ENCODE results near the gene NAIF1.
"Not testable (repeated sequence)": the region's sequence is repeated elsewhere in the genome, so short reads cannot be mapped to it uniquely, and the experiment has no call there.

The NAIF1 gene

DNA sequence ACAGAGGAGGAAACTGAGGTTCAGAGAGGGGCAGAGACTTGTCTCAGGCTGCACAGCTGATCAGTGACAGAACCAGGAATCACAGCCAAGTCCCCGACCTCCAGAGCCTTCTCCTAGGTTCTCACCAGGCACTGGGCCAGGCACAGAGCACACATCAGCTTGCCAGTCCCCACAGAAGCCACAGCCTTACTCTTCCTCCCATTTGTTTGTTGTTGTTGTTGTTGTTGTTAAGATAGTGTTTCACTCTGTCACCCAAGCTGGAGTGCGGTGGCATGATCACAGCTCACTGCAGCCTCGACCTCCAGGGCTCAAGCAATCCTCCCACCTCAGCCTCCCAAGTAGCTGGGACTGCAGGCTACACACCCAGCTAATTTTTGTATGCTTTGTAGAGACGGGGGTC is 41.4 kb downstream of the NAIF1 start:
- no peak for DNase-seq

DNA sequence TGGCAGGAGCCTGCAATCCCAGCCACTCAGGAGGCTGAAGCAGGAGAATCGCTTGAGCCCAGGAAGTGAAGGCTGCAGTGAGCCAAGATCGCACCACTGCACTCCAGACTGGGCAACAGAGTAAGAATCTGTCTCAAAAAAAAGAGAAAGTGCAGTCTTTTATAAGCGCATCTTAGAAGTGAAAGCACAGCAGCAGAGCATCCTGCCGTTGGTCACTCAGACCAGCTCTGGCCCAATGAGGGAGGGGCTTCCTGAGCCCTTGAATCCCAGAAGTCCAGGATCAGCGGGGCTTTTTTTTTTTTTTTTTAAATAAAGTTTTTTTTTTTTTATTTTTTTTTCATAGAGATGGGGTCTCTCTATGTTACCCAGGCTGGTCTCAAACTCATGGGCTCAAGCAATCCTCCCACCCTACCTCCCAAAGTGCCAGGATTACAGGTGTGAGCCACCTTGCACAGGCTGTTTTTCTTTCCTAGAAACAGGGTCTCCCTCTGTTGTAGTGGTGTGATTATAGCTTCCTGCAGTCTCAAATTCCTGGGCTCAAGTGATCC is 42.3 kb downstream of the NAIF1 start:
- DNase-seq, result no peak

DNA sequence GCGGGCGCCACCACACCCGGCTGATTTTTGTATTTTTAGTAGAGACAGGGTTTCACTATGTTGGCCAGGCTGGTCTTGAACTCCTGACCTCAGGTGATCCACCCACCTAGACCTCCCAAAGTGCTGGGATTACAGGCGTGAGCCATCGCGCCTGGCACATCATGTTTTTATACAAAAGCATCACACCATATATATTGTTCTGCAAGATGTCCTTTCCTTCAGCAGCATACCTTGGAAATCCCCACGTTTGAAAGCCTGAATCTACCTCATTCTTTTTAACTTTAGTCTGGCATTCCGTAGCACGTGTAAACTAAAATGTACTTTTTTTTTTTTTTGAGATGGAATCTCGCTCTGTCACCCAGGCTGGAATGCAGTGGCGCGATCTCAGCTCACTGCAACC is 43.4 kb downstream of the NAIF1 start:
- DNase-seq, result not testable (repeated sequence)

DNA sequence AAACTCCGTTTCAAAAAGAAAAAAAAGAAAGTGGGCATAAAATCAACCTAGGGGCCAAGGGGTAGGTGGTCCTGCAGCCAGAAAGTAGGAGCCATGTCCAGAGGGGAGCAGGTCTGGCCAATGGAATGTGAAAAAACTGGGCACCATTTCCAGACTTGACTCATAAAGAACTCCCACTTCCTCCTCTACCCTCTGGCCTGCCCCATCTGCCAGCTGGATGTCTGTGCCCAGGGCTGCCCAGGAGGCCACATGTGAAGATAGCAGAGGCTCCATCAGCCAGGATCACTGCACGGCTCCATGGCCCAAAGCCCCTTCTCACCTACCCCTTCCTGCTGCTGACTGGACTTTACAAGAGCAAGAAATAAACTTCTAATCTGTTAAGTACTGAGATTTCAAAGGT is 44.2 kb downstream of the NAIF1 start:
- no peak for DNase-seq

DNA sequence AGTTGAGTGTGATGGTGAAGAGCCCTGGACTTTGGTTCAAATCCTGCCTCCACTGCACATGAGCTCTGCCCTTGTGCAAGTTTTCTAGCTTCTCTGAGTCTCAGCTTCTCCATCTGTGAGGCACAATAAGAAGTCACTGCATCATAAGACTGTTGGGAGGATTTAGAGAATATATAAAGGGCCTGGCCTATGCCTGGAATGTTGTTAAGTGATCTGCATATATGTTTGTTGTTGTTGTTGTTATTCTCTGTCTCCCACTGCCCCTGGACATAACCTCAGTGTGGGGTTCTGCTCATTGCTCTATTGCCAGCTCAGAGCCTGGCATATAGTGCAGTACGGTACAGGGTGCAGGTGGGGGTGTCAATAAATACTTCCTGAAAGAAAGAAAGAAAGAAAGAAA is 46.0 kb downstream of the NAIF1 start:
- no peak for DNase-seq

DNA sequence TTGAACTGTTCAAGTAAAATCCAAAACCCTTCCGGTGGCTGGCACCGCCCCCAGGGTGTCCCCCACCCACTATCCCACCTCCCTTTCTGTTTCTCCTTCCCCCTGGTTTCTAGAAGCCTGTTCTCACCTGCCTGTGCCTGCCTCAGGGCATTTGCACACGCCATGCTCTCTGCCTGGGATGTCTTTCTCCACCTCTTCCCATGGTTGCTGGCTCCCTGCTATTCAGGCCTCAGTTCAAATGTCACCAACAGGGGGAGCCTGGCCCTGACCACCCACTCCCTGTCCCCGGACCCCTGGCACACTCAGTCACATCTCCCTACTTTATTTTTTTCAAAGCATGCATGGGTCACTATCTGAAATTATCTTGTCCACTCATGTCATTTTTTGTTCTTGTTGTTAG is 46.4 kb downstream of the NAIF1 start:
- DNase-seq, result no peak

DNA sequence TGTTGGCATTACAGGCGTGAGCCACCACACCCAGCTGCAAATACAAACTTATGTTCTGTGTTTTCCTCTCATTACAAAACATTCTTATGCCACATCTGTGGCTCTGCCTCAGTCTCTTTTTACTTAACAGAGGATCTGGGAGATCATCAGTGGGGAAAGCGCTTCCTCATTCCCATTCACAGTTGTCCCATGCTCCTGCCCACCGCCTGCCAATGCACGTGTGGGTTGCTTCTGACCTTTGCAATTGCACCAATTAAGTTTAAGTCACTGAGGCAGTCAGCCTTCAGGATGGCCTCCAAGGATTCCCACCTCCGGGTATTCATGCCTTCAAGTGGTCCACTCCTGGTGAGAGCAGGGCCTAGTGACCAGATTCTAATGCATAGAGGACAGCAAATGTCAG is 51.4 kb downstream of the NAIF1 start:
- DNase-seq, result no peak
